Endothelial cell of umbilical vein (primary cell): ENCODE data around the gene KIF22. TPM values are rescaled to one million over a fixed set of nuclear protein-coding genes. Genes with fewer than 3 reads are reported as not detected.
A peak's percentile ranks its signal among the peaks of the same experiment; 100 is the strongest.

Experiments used
- BruUV-seq: library from RNA; stranded (reverse); fragments of 400-500 nt; replicated peaks from 2 replicates; lab custom pipeline; 2021; lab: Mats Ljungman, UMichigan
- CTCF ChIA-PET: fragments of 300-600, 350-600 bp; sonication (Branson Sonifier 250); formaldehyde crosslinking; loops from one replicate; lab custom pipeline; 2021; ENCODE audit warnings: antibody characterized with exemption, inconsistent platforms; lab: Charles Lee
- POLR2A ChIA-PET: fragments of 300-600, 350-600 bp; sonication (Branson Sonifier 250); formaldehyde crosslinking; loops from one replicate; lab custom pipeline; 2021; ENCODE audit warnings: antibody characterized with exemption, inconsistent platforms; lab: Charles Lee
- DNase-seq: peaks from one replicate; pipeline ENCODE4 v3.0.0-alpha.2; 2011; ENCODE audit warnings: low read depth, low spot score
- FAIRE-seq: peaks from 2 replicates; lab custom pipeline; 2011; peaks lifted over from hg19 to GRCh38; lab: Jason Lieb, UNC
- H2AFZ ChIP-seq: 2 replicates; pipeline ENCODE4 v1.6.0; 2012; ENCODE audit warnings: low read depth, low read length, control low read depth, inconsistent platforms
- H3K27ac ChIP-seq: 2 replicates; pipeline ENCODE4 v1.5.1; 2011; ENCODE audit warnings: low read depth, mild to moderate bottlenecking, control low read depth, low read length, moderate library complexity; ENCODE audit not compliant: insufficient read depth
- H3K27me3 ChIP-seq, 2 experiments: 2 replicates each; pipeline versions ENCODE4 v1.6.0 to v1.6.1; 2011; ENCODE audit warnings: low read length in 2 of 2, mixed read lengths in 1 of 2; ENCODE audit not compliant: control insufficient read depth in 2 of 2, insufficient read depth in 2 of 2
- H3K36me3 ChIP-seq, 2 experiments: 2 replicates in 1 of 2; 3 replicates in 1 of 2; pipeline ENCODE4 v1.5.1; 2011; ENCODE audit warnings: low read length in 2 of 2, mild to moderate bottlenecking in 1 of 2, moderate library complexity in 1 of 2; ENCODE audit not compliant: control insufficient read depth in 2 of 2, insufficient read depth in 2 of 2; ENCODE audit errors: extremely low read depth in 1 of 2
- H3K4me1 ChIP-seq: 3 replicates; pipeline ENCODE4 v1.5.1; 2011; ENCODE audit warnings: mild to moderate bottlenecking, low read length; ENCODE audit not compliant: control insufficient read depth, insufficient read depth; ENCODE audit errors: extremely low read depth
- H3K4me2 ChIP-seq: 2 replicates; pipeline ENCODE4 v1.6.1; 2011; ENCODE audit warnings: low read length, control low read depth, mixed read lengths; ENCODE audit not compliant: insufficient read depth
- H3K4me3 ChIP-seq, 3 experiments: fragments of 200-600 bp in 1 of 3; sonication (generic), shearing (Covaris generic) in 1 of 3; replicated peaks in 1 of 3; 2 replicates each; pipeline ENCODE4 v1.5.1; 2011 to 2016; ENCODE audit warnings: control low read depth in 3 of 3, low read length in 3 of 3, mild to moderate bottlenecking in 2 of 3, inconsistent platforms in 1 of 3, low read depth in 1 of 3, moderate library complexity in 1 of 3; ENCODE audit not compliant: insufficient read depth in 1 of 3
- H3K79me2 ChIP-seq: 2 replicates; pipeline ENCODE4 v1.6.0; 2012; ENCODE audit warnings: low read length, inconsistent platforms; ENCODE audit not compliant: control insufficient read depth, insufficient read depth
- H3K9ac ChIP-seq: replicated peaks from 2 replicates; pipeline ENCODE3; 2011; ENCODE audit warnings: low read length, control low read depth; ENCODE audit not compliant: insufficient read depth; ENCODE audit errors: extremely low read depth
- H3K9me1 ChIP-seq: replicated peaks from 3 replicates; pipeline ENCODE4 v1.6.0; 2011; ENCODE audit warnings: mild to moderate bottlenecking, low read length; ENCODE audit not compliant: control insufficient read depth, insufficient read depth; ENCODE audit errors: extremely low read depth
- H3K9me3 ChIP-seq: replicated peaks from 2 replicates; pipeline ENCODE4 v1.5.1; 2012; ENCODE audit warnings: low read length, inconsistent platforms; ENCODE audit not compliant: control insufficient read depth, insufficient read depth
- H4K20me1 ChIP-seq: replicated peaks from 2 replicates; pipeline ENCODE3; 2011; ENCODE audit warnings: mild to moderate bottlenecking, low read length; ENCODE audit not compliant: control insufficient read depth, insufficient read depth; ENCODE audit errors: extremely low read depth
- CTCF ChIP-seq, 2 donors: IDR thresholded peaks; 1 replicate in 1 of 2; 2 replicates in 1 of 2; pipeline ENCODE4 v1.5.1; 2011; ENCODE audit warnings: low read length in 2 of 2, mild to moderate bottlenecking in 2 of 2, moderate library complexity in 2 of 2, control low read depth in 1 of 2, inconsistent platforms in 1 of 2, low read depth in 1 of 2; ENCODE audit not compliant: insufficient read depth in 1 of 2; ENCODE audit errors: extremely low read depth in 1 of 2
- POLR2A ChIP-seq: IDR thresholded peaks from 2 replicates; pipeline ENCODE4 v1.6.1; 2012; ENCODE audit warnings: low read depth, mild to moderate bottlenecking, control low read depth, low read length
- POLR2AphosphoS5 ChIP-seq: IDR thresholded peaks from 2 replicates; pipeline ENCODE4 v1.6.1; 2012; ENCODE audit warnings: low read depth, mild to moderate bottlenecking, control low read depth, low read length, moderate library complexity; ENCODE audit not compliant: insufficient read depth
- dilution Hi-C: fragments of 300-500 bp; cut with MboI; formaldehyde crosslinking; loops from one replicate; pipeline ENCODE4 v1.15.0; 2019; ENCODE audit warnings: low sequenced_read_pairs; ENCODE audit not compliant: extremely low pct_ligation_motif_present
- intact Hi-C: fragments of 100-400 bp; cut with micrococcal nuclease; formaldehyde crosslinking; loops from one replicate; pipeline ENCODE4 v1.10.0; 2022
- polyA plus RNA-seq, 4 experiments: library from polyadenylated mRNA; depleted of rRNA in 3 of 4; stranded (reverse) in 3 of 4; unstranded in 1 of 4; fragments of >200 nt; gene quantifications; 2 replicates each; pipeline versions ENCODE4 v1.2.1 to v1.2.3, GENCODE V29; 2011 to 2012; ENCODE audit warnings: missing spikeins in 1 of 4
- total RNA-seq: library from RNA; stranded (reverse); gene quantifications from 2 replicates; pipeline ENCODE4 v1.2.3, GENCODE V29; 2021

The KIF22 gene
- total and polyA plus RNA-seq, 2 donors (not counting 3 experiments of a cell fraction or from before 2014, with no cell fraction given), result 67.3 to 90.0 TPM

- no peaks in the 10 kb centered on the region for H4K20me1 ChIP-seq
- intact Hi-C loops, result loop anchor here (2.0 to 10.0 kb wide), 5 partner anchors 29 to 152 kb away; partner anchors contain the start of genes ASPHD1, CDIPT, KCTD13 and TAOK2
These were observed 29.7 kb downstream of the KIF22 start, which contains the start of gene MVP for GRCh38 chr16:29820271-29820701. MVP (plus strand) TSS chr16:29820462; CDS start chr16:29830550, 10,088 bp downstream.

More at GRCh38 chr16:29820271-29820701, 29.7 kb downstream of the KIF22 start, which contains the start of gene MVP:
- Histone ChIP-seq H3K9ac (peak within 1 kb of the TSS; percentile 63), H3K27ac (peak within 1 kb of the TSS; percentile 67), H3K79me2 (peaks cover 35% of the 10 kb centered on the region), H3K9me1 (no peaks in the 10 kb centered on the region), H3K27me3 (no peaks in the 10 kb centered on the region), H3K4me3 (peak within 1 kb of the TSS; percentile 29 to 91 (median 60)), H3K9me3 (no peaks in the 10 kb centered on the region), H2AFZ (no peak within 1 kb of the TSS), H3K4me2 (peak within 1 kb of the TSS; percentile 89), H3K4me1 (peaks cover 48% of the 10 kb centered on the region), H3K36me3 (peaks cover 0 to 5% of the 10 kb centered on the region in 2 experiments)
- dilution Hi-C loops, result no loop called here
- CTCF ChIA-PET, result interaction anchor here (0.8 to 8.2 kb wide), 4 partner anchors 13 to 156 kb away, joined by 3 to 140 read pairs (median 10); no protein-coding TSS in a partner anchor
- POLR2A ChIA-PET, result interaction anchor here (1.0 kb wide), 1 partner anchor 27 kb away, joined by 4 read pairs; no protein-coding TSS in a partner anchor
- peak; percentile 42 for DNase-seq
- BruUV-seq, result no TSS peak
- TF ChIP-seq POLR2AphosphoS5 (peak; percentile 36), POLR2A (peak; percentile 49), CTCF (IDR thresholded peaks at IDR 0.05; ENCODE audit: extremely low read depth in 1 of 2, insufficient read depth in 1 of 2, low read depth in 1 of 2, low read length in 2 of 2) (no peak)
- peak; percentile 94 for FAIRE-seq
